HG03060 (cell line): Measurements from ENCODE around the gene TENT4A.

Experiments
- ATAC-seq: cut with Tn5 transposase; IDR thresholded peaks from one replicate; pipeline ENCODE4 v1.9.1; 2021; ENCODE audit warnings: low read depth, moderate number of reproducible peaks; ENCODE audit not compliant: unreplicated experiment

TENT4A gene

GRCh38 chr5:6749026-6749716 is 35.9 kb downstream of the TENT4A start:
- ATAC-seq, result no peak

GRCh38 chr5:6750142-6750840 is 37.1 kb downstream of the TENT4A start:
- no peak for ATAC-seq

- no peak for ATAC-seq
Measured at GRCh38 chr5:6750951-6751685, 37.9 kb downstream of the TENT4A start.

GRCh38 chr5:6752236-6752635 is 39.0 kb downstream of the TENT4A start:
- ATAC-seq, result no peak

GRCh38 chr5:6752782-6753181 is 39.5 kb downstream of the TENT4A start:
- ATAC-seq, result no peak

GRCh38 chr5:6753851-6754250 is 40.6 kb downstream of the TENT4A start:
- no peak for ATAC-seq

- no peak for ATAC-seq
Measured at GRCh38 chr5:6754766-6755165, 41.5 kb downstream of the TENT4A start.

- no peak for ATAC-seq
Measured at GRCh38 chr5:6755519-6755918, 42.3 kb downstream of the TENT4A start.

GRCh38 chr5:6755941-6756340 is 42.7 kb downstream of the TENT4A start:
- no peak for ATAC-seq

- no peak for ATAC-seq
Measured at GRCh38 chr5:6757414-6757969, 44.3 kb downstream of the TENT4A start.

GRCh38 chr5:6758236-6758635 is 45.0 kb downstream of the TENT4A start:
- ATAC-seq, result no peak

- no peak for ATAC-seq
Measured at GRCh38 chr5:6758706-6759105, 45.5 kb downstream of the TENT4A start.

GRCh38 chr5:6759401-6759800 is 46.2 kb downstream of the TENT4A start:
- ATAC-seq, result no peak

GRCh38 chr5:6759983-6760382 is 46.8 kb downstream of the TENT4A start:
- no peak for ATAC-seq

- ATAC-seq, result no peak
Measured at GRCh38 chr5:6760686-6761085, 47.5 kb downstream of the TENT4A start.

- no peak for ATAC-seq
Measured at GRCh38 chr5:6761333-6761732, 48.1 kb downstream of the TENT4A start.

GRCh38 chr5:6762116-6762515 is 48.9 kb downstream of the TENT4A start:
- no peak for ATAC-seq

- no peak for ATAC-seq
Measured at GRCh38 chr5:6762697-6763096, 49.5 kb downstream of the TENT4A start.

GRCh38 chr5:6763191-6763590 is 50.0 kb downstream of the TENT4A start:
- ATAC-seq, result no peak

GRCh38 chr5:6765612-6766525 is 52.6 kb downstream of the TENT4A start:
- peak; percentile 85 for ATAC-seq
